GM18868 (cell line): ENCODE measurements around the gene DOCK8.

Source experiments
- ATAC-seq: cut with Tn5 transposase; IDR thresholded peaks from one replicate; pipeline ENCODE4 v1.9.1; 2021; ENCODE audit warnings: mild to moderate bottlenecking, moderate library complexity; ENCODE audit not compliant: unreplicated experiment

Gene DOCK8

GRCh38 chr9:304519-305185, 90.0 kb downstream of the DOCK8 start:
- ATAC-seq: no peak

DNA sequence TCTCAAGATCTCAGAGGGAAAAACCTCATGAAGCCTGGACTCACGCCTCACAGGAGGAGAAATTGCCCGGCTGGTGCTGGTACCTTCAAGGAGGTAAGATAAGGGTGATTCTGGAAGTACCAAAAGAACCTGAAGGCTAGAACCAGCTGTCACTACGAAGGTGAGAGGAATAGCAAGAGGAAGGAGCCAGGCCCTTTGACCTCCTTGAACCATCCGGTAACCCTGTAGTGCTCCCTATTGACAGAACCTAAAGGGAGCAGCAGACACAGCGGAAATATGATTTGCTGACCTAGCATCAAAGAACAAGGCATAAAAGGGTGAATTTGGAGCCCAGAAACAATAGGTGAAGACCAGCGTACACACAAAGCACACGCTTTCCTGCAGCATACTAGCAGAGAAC, 92.2 kb downstream of the DOCK8 start:
- no peak for ATAC-seq

GRCh38 chr9:311841-312240, 97.2 kb downstream of the DOCK8 start:
- ATAC-seq: no peak

- ATAC-seq: no peak
Measured at GRCh38 chr9:312596-313320, 98.1 kb downstream of the DOCK8 start.

- no peak for ATAC-seq
Measured at GRCh38 chr9:316382-316965, 101.8 kb downstream of the DOCK8 start.

DNA sequence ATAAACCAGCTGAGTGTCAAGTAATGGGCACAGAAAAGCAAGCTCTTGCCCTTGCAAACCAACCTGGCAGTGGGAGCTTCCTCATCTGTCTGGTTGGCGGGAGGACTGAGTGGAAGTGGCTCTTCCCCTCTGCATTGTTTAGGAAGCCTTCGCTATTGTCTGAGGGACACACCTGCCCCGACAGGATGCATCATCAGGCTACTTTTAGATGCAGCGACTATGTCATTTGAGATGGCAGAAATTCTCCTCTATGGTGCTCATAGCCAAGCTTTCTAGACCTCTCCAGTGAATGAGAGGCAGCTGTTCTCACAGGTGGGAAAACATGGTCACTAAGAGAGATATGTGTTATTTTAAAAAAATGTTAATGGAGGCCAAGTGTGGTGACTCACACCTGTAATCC, 104.0 kb downstream of the DOCK8 start:
- no peak for ATAC-seq

DNA sequence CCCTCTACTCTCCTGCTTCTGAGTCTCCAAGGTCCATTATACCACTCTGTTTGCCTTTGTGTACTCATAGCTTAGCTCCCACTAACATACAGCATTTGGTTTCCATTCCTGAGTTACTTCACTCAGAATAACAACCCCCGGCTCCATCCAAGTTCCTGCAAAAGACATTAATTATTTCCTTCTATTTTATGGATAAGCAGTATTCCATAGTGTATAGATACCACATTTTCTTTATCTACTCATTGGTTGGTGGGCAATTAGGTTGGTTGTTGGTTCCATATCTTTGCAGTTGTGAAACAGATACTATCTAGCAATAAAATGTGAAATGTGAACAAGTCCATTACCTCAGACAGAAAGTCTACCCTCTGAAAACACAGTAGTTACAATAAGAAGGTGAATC, 110.3 kb downstream of the DOCK8 start:
- ATAC-seq: no peak

DNA sequence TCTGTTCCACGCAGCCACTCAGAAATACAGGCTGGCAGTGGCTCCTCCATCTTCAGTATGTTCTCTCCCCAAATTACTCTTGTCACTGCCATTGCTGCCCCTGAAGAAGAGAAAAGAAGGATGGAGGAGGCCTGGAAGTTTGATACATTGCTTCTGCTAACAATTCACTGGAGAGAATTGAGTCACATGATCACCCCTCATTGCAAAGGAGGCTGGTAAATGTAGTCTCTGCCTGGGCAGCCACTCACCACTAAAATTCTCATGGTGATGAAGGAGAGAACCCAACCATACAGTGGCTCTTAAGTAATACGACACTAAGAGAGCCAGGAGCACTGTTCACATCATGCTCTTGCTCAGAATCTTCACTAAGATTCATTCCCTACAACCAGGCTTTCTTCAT, 112.0 kb downstream of the DOCK8 start:
- no peak for ATAC-seq

DNA sequence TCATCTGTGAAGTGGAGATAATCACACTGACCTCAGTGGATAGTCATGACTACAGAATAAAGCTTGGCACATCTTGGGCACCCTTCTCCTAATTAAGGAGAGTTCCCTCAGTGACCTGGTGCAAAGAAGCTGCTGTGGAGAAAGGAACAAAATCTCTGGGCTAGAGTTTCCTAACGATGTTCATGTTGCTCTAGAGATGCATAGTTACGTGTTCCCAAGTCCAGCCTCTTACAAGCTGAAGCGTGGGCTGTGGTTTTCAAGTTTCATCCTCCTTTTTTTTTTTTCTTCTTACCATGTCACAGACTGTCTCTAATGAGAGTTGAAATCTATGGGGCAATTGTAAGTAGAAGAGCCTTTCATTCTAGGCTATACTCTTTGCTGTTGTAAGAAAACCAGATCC, 113.8 kb downstream of the DOCK8 start:
- ATAC-seq: no peak

DNA sequence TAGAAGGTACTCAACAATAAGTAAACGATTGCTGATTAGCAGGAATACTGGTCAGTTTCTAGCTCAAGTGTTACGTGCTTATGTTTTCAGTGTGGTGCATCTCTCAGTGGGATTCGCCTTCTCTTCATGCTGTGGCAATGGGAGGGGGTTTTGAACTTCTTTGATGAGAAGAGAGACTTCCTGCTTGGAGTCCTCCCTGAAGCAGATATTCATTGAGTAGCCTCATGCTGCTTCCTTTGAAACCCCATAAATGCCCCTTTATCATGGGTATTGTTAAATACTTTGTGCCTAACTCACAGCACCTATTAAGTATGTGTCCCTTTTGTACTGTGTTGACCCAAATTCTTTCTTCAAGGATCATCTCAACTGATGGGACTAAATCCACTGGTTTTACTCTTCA, 116.5 kb downstream of the DOCK8 start:
- no peak for ATAC-seq

DNA sequence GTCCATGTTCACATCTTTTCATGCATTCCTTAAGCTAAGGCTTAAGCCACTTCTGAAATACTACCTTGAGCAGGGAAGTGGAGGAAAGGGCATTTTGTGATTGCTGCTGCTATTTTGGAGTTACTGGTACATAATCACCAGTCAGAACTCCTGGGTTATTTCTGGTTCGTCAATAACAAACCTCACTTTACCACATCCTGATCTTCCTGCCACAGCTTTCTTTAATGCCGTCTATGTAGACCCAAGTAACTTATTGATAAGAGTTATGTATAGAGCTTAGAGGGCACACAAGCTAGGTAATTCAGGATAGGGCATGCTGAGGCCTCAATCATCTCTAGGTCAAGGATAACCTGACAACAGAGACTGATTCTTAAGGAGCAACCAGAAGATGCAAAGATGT, 120.7 kb downstream of the DOCK8 start:
- ATAC-seq: no peak

DNA sequence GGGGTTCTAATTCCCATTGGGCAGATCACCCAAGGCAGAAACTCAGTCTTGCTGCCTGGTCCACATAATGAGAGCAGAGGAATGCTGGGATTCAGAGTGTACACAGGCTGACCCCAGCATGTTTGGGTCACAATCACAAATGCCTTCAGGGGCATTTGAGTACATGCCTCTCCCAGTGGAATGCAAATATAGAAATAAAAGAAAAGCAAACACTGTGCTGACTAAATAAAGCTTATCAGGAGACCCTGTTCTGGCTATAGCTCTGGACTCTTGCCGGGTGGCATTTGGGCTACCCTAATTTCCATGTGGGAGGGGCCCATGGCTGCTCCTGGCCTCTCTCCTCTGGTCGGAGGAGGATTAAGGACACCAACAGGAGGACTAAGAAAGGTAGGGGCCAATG, 121.4 kb downstream of the DOCK8 start:
- no peak for ATAC-seq

DNA sequence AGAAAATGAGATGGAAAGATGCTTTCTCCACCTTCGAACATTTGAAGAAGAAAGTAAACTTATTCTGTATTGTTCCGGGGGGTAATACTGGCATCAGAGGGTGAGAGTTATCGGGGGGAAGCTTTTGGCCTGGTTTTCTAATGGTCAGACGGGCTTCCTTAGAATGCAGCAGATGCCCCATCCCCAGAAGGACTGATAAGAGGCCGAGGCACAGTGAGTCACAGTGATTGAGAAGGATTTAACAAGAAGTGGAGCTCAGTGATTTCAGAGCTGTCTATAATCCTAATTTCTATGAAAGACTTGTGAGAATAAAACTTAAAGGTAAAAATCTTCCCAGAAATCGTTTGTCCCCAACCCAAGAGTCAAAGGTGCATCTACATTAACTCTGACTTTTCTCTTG, 123.9 kb downstream of the DOCK8 start:
- ATAC-seq: no peak

DNA sequence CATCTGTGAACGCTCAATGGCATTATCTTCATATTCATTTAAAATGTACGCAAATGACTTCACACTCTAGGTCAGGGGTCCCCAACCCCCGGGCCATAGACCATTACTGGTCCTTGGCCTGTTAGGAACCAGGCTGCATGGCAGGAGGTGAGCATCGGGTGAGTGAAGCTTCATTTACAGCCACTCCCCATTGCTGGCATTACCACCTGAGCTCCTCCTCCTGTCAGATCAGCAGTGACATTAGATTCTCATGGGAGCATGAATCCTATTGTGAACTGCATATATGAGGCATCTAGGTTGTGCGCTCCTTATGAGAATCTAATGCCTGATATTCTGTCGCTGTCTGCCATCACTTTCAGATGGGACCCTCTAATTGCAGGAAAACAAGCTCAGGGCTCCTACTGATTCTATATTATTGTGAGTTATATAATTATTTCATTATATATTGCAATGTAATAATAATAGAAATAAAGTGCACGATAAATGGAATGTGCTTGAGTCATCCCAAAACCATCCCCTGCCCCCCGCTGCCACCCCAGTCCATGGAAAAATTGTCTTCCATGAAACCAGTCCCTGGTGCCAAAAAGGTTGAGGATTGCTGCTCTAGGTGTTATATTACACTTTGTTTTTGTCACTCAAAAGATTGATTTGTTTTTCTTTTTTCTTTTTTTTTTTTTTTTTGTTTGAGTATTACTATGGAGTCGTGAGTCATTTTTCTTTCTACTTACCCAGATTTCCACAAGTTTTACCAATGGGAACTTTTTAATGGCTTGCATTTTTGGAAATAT, 127.2 kb downstream of the DOCK8 start:
- no peak for ATAC-seq

DNA sequence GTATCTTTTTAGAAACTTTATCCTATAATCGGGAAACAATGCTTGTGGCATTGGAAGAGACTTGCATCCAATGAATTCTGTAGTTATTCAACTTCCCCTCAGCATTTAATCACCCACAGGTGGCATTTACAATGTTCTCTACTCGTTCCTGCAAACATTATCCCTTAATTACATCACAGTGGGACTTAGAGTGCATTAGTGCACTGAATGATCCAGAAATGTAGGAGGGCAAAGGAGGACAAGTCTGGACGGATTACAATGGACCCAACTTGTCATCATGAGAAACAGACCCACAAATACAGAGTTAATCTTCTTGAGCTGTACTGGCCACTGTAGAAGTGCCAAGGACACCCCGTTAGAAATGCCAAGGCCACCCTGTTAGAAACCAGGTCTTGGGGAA, 129.1 kb downstream of the DOCK8 start:
- ATAC-seq: no peak

DNA sequence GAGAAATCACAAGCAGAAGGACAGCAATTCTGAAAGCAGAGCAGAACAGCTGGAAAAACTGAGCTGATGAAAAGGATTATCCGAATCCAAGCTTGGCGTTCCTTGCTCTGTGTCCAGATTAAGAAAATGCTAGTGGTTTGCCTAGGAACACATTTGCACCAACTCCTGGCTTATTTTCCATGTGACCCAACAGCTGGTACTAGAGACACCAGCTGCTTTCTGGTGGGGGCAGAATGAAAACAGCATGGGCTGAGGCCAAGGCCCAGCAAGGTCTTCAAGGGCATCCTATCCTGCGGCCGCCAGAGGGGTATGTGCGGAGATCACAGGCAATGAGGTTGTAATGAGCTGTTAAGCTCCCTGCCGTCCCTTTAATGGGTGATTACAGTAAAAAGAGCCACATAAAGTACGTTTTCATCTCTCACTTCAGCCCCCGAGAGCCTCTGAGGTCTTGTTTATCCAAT, 131.5 kb downstream of the DOCK8 start:
- no peak for ATAC-seq

DNA sequence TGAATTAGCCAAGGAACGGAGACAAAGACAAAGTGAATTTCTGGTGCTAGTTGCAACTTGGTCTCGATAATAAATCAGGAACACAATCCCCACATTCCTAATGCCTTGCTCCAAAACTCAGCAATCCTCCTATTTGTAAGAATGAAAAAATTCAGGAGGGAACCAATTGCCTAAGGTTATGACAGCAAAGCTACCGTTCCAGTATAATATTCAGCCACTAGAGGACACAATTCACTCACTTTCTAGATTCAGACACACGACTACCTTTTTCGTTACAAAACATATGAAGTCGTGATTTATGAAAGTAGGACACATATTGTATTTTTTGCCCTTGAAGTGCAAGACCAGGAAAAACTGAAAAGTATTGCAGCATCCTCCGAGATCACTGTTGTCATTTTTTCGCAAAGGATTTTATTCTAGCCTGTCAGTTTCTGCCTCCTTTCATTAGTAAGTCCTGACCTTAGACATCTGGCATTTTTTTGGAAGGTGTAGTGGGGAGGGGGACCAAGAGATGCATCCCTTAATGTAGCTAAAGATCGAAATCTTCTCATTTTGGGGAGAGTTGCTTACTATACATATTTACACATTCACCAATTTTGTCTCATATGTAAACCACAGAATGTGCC, 133.1 kb downstream of the DOCK8 start:
- no peak for ATAC-seq

- no peak for ATAC-seq
Measured at GRCh38 chr9:350384-350783, 135.7 kb downstream of the DOCK8 start.

DNA sequence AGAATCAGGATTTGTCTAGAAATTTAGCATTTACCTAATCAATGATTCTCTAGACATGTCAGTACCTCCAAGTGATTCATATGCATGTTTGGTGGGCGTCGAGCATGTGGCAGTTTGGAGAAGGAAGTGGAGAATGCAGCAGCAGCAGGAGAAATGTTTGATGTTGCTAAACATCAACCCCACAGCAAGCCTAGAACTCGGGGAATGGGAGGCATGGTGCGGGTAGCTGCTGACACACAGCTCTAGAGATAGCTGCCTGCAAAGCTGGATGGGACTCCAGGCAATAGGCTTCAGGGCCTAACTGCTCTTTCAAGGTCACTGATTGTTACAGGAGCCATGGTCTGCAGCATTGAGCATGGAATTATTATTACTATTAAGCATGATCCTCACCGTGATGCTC, 137.3 kb downstream of the DOCK8 start:
- ATAC-seq: no peak

GRCh38 chr9:353077-353476, 138.4 kb downstream of the DOCK8 start:
- ATAC-seq: no peak

DNA sequence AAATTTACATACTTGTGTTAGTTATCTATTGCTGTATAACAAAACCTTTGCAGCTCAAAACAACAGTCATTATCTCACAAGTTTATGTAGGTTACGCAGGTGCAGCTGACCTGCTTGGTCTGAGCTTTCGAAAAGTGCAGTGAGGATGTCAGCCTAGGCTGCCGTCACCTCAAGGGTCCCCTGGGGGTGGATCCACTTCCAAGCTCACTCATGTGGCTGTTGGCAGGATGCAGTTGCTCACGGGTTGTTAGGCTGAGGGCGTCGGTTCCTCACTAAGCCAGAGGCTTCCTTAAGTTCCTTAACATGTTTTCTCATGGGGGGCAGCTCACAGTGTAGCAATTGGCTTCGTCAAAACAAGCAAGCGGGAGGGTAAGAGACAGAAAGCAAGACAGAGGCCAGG, 139.8 kb downstream of the DOCK8 start:
- no peak for ATAC-seq
